ENCODE results near the gene AKT3. TPM values are rescaled to one million over a fixed set of nuclear protein-coding genes. Genes with fewer than 3 reads are reported as not detected.

The AKT3 gene
- total and polyA plus RNA-seq, 11 donors, result 3.2 to 27.9 (median 16.6) TPM

DNA sequence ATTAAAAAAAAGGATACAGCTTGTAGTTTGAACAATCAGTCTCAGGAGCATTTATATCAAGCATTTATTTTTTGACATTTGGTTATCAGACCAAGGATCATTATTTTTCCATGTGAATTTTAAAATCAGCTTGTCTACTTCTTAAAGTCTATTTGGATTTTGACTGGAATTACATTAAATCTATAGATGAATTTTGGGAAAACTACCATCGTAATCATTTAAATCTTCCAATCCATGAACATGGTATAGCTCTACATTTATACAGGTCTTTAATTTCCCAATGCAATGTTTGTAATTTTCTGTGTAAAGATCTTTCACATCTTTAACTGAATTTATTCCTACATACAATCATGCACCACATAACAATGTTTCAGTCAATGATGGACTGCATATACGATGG is 203.2 kb downstream of the AKT3 start:
- H3K27ac ChIP-seq, result no peak overlapping the region
- ATAC-seq (no peak), DNase-seq (no peak)
- intact Hi-C loops (cut with DNase I), result no loop called here
- peaks cover 0 to 27% (median 8%) of the 10 kb centered on the region in 12 donors for H3K9me3 ChIP-seq
- peaks cover 0 to 14% (median 0%) of the 10 kb centered on the region in 9 donors for H3K36me3 ChIP-seq
- no peak for TF ChIP-seq POLR2A (IDR thresholded peaks at IDR 0.05)
- TF ChIP-seq, protein P1, sequence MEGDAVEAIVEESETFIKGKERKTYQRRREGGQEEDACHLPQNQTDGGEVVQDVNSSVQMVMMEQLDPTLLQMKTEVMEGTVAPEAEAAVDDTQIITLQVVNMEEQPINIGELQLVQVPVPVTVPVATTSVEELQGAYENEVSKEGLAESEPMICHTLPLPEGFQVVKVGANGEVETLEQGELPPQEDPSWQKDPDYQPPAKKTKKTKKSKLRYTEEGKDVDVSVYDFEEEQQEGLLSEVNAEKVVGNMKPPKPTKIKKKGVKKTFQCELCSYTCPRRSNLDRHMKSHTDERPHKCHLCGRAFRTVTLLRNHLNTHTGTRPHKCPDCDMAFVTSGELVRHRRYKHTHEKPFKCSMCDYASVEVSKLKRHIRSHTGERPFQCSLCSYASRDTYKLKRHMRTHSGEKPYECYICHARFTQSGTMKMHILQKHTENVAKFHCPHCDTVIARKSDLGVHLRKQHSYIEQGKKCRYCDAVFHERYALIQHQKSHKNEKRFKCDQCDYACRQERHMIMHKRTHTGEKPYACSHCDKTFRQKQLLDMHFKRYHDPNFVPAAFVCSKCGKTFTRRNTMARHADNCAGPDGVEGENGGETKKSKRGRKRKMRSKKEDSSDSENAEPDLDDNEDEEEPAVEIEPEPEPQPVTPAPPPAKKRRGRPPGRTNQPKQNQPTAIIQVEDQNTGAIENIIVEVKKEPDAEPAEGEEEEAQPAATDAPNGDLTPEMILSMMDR (IDR thresholded peaks at IDR 0.05), result no peak
- H3K27me3 ChIP-seq, result no peaks in the 10 kb centered on the region
- no peak overlapping the region for H3K4me3 ChIP-seq
- H3K4me1 ChIP-seq, result no peaks in the 10 kb centered on the region
- 96 to 99% (median 97%) methylated on average over 2 of the region's 2 CpGs for WGBS, 4 donors

DNA sequence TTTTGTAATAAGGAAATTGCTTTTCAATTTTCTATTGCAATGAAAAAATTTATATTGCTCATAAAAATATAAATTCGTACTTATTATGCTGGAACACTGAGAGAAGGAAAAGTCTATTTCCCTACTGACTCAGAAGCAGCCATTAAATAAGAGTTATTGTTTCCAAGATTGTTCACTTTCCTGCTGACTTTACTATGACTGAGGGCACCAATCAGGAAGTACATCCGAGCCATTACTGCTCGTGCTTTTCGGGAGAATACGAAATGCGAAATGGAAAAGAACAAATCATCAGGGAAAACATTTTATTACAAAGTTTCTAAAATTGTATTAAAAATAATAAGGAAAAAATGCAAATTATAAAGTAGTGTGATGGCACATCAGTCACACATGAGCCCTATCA is 204.8 kb downstream of the AKT3 start:
- H3K27me3 ChIP-seq, result no peaks in the 10 kb centered on the region
- TF ChIP-seq, protein P1 (IDR thresholded peaks at IDR 0.05), result no peak
- TF ChIP-seq POLR2A (IDR thresholded peaks at IDR 0.05), result no peak
- peaks cover 0 to 20% (median 0%) of the 10 kb centered on the region in 9 donors for H3K36me3 ChIP-seq
- H3K9me3 ChIP-seq, result peaks cover 0 to 28% (median 8%) of the 10 kb centered on the region in 12 donors
- no peaks in the 10 kb centered on the region for H3K4me1 ChIP-seq
- ATAC-seq (no peak), DNase-seq (no peak)
- 80 to 90% (median 87%) methylated on average over 6 of the region's 6 CpGs for WGBS, 4 donors
- no peak overlapping the region for H3K4me3 ChIP-seq
- intact Hi-C loops (cut with DNase I), result no loop called here
- H3K27ac ChIP-seq, result no peak overlapping the region

DNA sequence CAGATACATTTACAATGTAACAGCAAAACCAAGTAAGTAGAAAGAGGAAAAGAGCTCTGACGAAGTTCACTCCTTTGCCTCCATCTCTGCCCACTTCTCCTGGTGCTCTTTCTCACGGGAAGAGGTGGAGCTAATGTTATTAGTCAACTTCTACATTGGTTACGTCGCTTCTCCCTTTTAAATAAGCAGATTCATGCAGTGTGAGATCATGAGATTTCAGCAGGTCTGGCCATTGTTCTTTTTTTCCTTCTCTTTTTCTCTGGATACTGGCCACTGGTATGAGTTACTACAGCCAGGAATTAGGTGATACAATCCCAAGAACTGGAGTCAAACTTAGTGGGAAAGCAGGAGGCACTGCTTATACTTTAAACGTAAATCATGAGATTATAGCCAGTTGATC is 207.1 kb downstream of the AKT3 start:
- ATAC-seq (no peak), DNase-seq (no peak)
- no peak overlapping the region for H3K27ac ChIP-seq
- no peaks in the 10 kb centered on the region for H3K27me3 ChIP-seq
- no peak overlapping the region for H3K4me3 ChIP-seq
- no peaks in the 10 kb centered on the region for H3K4me1 ChIP-seq
- peaks cover 0 to 46% (median 19%) of the 10 kb centered on the region in 12 donors for H3K9me3 ChIP-seq
- TF ChIP-seq, protein P1 (IDR thresholded peaks at IDR 0.05), result no peak
- TF ChIP-seq POLR2A (IDR thresholded peaks at IDR 0.05), result no peak
- intact Hi-C loops (cut with DNase I), result no loop called here
- peaks cover 0 to 20% (median 0%) of the 10 kb centered on the region in 9 donors for H3K36me3 ChIP-seq
- 86 to 92% (median 91%) methylated on average over 5 of the region's 5 CpGs for WGBS, 4 donors

DNA sequence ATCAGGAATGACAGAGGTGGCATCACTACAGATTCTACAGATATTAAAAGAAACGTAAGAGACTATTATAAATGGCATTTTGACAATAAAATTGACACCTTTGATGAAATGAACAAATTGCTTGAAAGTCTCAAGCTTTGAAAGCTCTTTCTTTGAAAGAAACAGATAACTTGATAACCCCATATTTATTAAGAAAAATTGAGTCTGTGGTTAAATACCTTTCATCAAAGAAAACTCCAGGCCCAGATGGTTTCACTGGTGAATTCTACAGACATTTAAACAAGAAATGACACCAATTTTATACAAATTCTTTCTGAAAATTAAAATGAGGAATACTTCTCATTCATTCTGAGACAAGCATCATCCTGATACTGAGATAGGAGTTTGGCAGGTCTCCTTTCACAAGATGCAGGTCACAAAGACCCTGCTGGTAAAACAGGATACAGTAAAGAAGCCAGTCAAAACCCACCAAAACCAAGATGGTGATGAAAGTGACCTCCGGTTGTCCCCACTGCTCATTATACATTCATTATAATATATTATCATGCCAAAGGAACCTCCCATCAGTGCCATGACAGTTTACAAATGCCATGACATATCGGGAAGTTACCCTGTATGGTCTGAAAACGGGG is 210.9 kb downstream of the AKT3 start:
- Histone ChIP-seq H3K36me3 (peaks cover 0 to 13% (median 0%) of the 10 kb centered on the region in 9 donors), H3K27me3 (no peaks in the 10 kb centered on the region), H3K4me1 (no peaks in the 10 kb centered on the region), H3K9me3 (peaks cover 0 to 37% (median 10%) of the 10 kb centered on the region in 12 donors), H3K27ac (no peak overlapping the region), H3K4me3 (no peak overlapping the region)
- DNase-seq (no peak), ATAC-seq (no peak)
- intact Hi-C loops (cut with DNase I), result no loop called here
- WGBS, 4 donors, result 93 to 98% (median 95%) methylated on average over 4 of the region's 4 CpGs
- TF ChIP-seq POLR2A (IDR thresholded peaks at IDR 0.05), result no peak
- TF ChIP-seq, protein P1 (IDR thresholded peaks at IDR 0.05), result no peak

Data from heart left ventricle (tissue), 16 donors.